HepG2 (cell line): ENCODE measurements around the gene GRAMD4. TPM values are rescaled to one million over a fixed set of nuclear protein-coding genes. Genes with fewer than 3 reads are reported as not detected.

Experiments
- GATA4 ChIP-seq: sonication (generic); IDR thresholded peaks from 2 replicates; pipeline ENCODE4 v1.6.1; 2016; ENCODE audit warnings: antibody characterized with exemption, low read depth, borderline replicate concordance
- HDAC1 ChIP-seq: sonication (generic); formaldehyde crosslinking; IDR thresholded peaks from 2 replicates; pipeline ENCODE4 v1.5.1; 2020; ENCODE audit warnings: mild to moderate bottlenecking, missing genetic modification reagents
- HNF4A ChIP-seq: sonication (generic); formaldehyde crosslinking; IDR thresholded peaks from 2 replicates; pipeline ENCODE4 v1.4.0; 2020; ENCODE audit warnings: missing genetic modification reagents
- NR2C2 ChIP-seq: sonication (generic); formaldehyde crosslinking; IDR thresholded peaks from 2 replicates; pipeline ENCODE4 v1.4.0; 2020; ENCODE audit warnings: missing genetic modification reagents, mild to moderate bottlenecking, moderate library complexity, borderline replicate concordance
- PAWR ChIP-seq: sonication (generic); formaldehyde crosslinking; IDR thresholded peaks from 2 replicates; pipeline ENCODE4 v1.4.0; 2020; ENCODE audit warnings: missing genetic modification reagents, mild to moderate bottlenecking, borderline replicate concordance
- ZNF468 ChIP-seq: sonication (generic); formaldehyde crosslinking; IDR thresholded peaks from 2 replicates; pipeline ENCODE4 v1.8.0; 2022; ENCODE audit warnings: mild to moderate bottlenecking, moderate library complexity, missing genetic modification reagents
- polyA plus RNA-seq, 8 experiments: library from polyadenylated mRNA; depleted of rRNA in 3 of 8; stranded (reverse) in 7 of 8; unstranded in 1 of 8; fragments of >200 nt; fragmentation: Illumina TruSeq in 4 of 8; extraction: Trizol in 4 of 8; gene quantifications; 2 replicates each; pipeline versions ENCODE4 v1.2.1 to v1.2.3, GENCODE V29; 2011 to 2016; ENCODE audit warnings: low read depth in 4 of 8, missing spikeins in 1 of 8, mixed read lengths in 1 of 8; ENCODE audit not compliant: insufficient read depth in 1 of 8
- total RNA-seq, 5 experiments: library from RNA; depleted of rRNA; stranded (reverse); fragments of >200 nt; fragmentation: Illumina TruSeq; extraction: Trizol; gene quantifications; 2 replicates each; pipeline ENCODE4 v1.2.3, GENCODE V29; 2016; ENCODE audit warnings: low read depth in 1 of 5
- TF ChIP-seq, protein P1 (sequence below): sonication (generic); formaldehyde crosslinking; IDR thresholded peaks from one replicate; pipeline ENCODE4 v1.5.1; 2020; ENCODE audit warnings: mild to moderate bottlenecking, missing genetic modification reagents; ENCODE audit errors: not compliant biosample characterization
- TF ChIP-seq, protein P2 (sequence below): sonication (generic); formaldehyde crosslinking; IDR thresholded peaks from 2 replicates; pipeline ENCODE4; 2020; ENCODE audit warnings: missing genetic modification reagents, mild to moderate bottlenecking, borderline replicate concordance

Gene GRAMD4
- total and polyA plus RNA-seq, 2 of the 13 experiments (the other 11 are each of a cell fraction or from before 2014, with no cell fraction given), result 15.2 to 15.7 TPM

DNA sequence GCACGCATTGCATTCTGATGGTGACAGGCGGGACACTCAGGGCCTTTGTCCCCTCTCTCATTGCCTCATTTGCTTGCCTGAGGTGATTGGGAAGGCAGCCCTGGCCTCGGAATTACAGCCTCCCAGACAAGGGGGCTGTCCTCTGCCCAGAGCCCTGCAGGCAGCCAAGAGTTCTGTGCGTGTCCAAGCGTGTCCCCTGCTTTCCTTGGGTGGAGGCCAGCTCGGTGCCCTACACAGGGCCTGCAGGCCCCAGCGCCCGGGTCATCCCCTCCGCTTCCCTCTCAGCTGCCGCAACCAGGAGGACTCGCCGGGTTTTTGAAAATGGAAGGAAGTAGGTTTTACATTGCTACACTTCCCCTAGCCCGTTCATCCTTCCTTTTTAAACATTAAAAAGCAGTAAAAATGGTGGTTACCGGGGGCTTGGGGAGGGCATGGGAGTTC is 1.9 kb downstream of the GRAMD4 start (continued):
- TF ChIP-seq, protein P1, sequence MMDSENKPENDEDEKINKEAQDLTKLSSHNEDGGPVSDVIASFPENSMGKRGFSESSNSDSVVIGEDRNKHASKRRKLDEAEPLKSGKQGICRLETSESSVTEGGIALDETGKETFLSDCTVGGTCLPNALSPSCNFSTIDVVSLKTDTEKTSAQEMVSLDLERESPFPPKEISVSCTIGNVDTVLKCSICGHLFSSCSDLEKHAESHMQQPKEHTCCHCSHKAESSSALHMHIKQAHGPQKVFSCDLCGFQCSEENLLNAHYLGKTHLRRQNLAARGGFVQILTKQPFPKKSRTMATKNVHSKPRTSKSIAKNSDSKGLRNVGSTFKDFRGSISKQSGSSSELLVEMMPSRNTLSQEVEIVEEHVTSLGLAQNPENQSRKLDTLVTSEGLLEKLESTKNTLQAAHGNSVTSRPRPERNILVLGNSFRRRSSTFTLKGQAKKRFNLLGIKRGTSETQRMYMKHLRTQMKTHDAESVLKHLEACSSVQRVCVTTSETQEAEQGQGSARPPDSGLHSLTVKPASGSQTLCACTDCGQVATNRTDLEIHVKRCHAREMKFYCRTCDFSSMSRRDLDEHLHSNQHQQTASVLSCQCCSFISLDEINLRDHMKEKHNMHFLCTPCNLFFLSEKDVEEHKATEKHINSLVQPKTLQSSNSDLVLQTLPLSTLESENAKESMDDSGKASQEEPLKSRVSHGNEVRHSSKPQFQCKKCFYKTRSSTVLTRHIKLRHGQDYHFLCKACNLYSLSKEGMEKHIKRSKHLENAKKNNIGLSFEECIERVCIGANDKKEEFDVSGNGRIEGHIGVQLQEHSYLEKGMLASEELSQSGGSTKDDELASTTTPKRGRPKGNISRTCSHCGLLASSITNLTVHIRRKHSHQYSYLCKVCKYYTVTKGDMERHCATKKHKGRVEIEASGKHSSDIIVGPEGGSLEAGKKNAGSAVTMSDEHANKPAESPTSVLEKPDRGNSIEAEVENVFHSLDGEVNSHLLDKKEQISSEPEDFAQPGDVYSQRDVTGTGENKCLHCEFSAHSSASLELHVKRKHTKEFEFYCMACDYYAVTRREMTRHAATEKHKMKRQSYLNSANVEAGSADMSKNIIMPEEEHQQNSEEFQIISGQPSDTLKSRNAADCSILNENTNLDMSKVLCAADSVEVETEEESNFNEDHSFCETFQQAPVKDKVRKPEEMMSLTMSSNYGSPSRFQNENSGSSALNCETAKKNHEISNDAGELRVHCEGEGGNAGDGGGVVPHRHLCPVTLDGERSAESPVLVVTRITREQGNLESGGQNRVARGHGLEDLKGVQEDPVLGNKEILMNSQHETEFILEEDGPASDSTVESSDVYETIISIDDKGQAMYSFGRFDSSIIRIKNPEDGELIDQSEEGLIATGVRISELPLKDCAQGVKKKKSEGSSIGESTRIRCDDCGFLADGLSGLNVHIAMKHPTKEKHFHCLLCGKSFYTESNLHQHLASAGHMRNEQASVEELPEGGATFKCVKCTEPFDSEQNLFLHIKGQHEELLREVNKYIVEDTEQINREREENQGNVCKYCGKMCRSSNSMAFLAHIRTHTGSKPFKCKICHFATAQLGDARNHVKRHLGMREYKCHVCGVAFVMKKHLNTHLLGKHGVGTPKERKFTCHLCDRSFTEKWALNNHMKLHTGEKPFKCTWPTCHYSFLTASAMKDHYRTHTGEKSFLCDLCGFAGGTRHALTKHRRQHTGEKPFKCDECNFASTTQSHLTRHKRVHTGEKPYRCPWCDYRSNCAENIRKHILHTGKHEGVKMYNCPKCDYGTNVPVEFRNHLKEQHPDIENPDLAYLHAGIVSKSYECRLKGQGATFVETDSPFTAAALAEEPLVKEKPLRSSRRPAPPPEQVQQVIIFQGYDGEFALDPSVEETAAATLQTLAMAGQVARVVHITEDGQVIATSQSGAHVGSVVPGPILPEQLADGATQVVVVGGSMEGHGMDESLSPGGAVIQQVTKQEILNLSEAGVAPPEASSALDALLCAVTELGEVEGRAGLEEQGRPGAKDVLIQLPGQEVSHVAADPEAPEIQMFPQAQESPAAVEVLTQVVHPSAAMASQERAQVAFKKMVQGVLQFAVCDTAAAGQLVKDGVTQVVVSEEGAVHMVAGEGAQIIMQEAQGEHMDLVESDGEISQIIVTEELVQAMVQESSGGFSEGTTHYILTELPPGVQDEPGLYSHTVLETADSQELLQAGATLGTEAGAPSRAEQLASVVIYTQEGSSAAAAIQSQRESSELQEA (CRISPR knock-in tag), result no peak
- TF ChIP-seq HDAC1 (CRISPR knock-in tag), result no peak
- TF ChIP-seq HNF4A, result no peak
- TF ChIP-seq NR2C2, result no peak
- TF ChIP-seq PAWR (CRISPR knock-in tag), result no peak
- TF ChIP-seq ZNF468 (CRISPR knock-in tag), result no peak
- no peak for TF ChIP-seq GATA4
- TF ChIP-seq, protein P2, sequence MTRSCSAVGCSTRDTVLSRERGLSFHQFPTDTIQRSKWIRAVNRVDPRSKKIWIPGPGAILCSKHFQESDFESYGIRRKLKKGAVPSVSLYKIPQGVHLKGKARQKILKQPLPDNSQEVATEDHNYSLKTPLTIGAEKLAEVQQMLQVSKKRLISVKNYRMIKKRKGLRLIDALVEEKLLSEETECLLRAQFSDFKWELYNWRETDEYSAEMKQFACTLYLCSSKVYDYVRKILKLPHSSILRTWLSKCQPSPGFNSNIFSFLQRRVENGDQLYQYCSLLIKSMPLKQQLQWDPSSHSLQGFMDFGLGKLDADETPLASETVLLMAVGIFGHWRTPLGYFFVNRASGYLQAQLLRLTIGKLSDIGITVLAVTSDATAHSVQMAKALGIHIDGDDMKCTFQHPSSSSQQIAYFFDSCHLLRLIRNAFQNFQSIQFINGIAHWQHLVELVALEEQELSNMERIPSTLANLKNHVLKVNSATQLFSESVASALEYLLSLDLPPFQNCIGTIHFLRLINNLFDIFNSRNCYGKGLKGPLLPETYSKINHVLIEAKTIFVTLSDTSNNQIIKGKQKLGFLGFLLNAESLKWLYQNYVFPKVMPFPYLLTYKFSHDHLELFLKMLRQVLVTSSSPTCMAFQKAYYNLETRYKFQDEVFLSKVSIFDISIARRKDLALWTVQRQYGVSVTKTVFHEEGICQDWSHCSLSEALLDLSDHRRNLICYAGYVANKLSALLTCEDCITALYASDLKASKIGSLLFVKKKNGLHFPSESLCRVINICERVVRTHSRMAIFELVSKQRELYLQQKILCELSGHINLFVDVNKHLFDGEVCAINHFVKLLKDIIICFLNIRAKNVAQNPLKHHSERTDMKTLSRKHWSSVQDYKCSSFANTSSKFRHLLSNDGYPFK (CRISPR knock-in tag), result no peak
